Activated naive CD4-positive, alpha-beta T cell treated with anti-CD3 and anti-CD28 coated beads, Interleukin-2, amount 50 U/mL, for 16 hours (primary cell): ENCODE measurements around the gene PDE3B.
A peak's percentile ranks its signal among the peaks of the same experiment; 100 is the strongest.

ENCODE experiments used
- DNase-seq: peaks from one replicate; pipeline ENCODE4 v3.0.0-alpha.2; 2020

The PDE3B gene

DNA sequence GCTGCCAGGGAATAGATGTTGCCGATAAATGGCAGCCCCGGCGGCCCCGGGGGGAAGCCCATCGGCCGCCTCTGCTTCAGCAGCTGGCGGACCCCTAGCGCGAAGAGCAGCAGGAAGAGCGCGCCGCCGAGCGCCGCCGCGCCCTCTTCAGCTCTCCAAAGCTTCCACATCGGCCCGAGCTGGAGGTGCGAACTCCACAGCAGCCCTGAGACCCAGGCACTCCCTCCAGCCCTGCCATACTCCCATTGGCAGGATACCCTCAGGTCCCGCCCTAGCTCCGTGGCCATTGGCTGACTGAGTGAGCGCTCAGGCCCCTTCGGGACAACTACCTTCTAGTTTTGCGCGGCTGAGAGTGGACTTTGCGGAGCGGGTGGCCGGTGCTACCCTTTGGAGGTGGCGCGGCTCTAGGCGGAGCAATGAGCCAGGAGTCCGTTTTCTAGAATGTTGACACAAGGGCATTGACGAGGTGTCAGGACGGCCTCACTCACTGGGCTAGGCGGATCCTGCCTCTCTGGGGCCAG lies 248.5 kb downstream of the PDE3B start, which contains the start of gene CYP2R1:
CYP2R1 (minus strand) TSS at position 196 of the 521 bp plus-strand sequence; CDS start at position 170, 26 bp downstream.
- peak; percentile 90 for DNase-seq

DNA sequence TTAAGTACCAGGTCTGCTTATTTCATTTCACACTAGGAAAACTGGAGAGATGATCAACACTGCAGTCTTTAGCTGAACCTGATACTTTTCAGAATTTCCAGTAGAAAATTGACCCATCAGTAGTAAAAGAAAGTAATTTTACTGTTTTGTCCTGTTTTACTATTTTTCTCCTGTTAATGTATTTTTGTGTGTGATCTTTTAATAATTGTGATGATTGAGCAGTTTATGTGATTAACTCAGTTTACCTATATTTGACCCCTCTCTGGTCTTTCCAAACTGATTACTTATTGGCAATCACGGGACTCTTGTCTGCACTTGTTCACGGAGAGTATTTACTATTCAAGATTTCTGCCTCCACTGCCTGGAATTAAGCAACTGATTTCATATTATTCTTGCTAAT lies 249.0 kb downstream of the PDE3B start:
- DNase-seq, result no peak

DNA sequence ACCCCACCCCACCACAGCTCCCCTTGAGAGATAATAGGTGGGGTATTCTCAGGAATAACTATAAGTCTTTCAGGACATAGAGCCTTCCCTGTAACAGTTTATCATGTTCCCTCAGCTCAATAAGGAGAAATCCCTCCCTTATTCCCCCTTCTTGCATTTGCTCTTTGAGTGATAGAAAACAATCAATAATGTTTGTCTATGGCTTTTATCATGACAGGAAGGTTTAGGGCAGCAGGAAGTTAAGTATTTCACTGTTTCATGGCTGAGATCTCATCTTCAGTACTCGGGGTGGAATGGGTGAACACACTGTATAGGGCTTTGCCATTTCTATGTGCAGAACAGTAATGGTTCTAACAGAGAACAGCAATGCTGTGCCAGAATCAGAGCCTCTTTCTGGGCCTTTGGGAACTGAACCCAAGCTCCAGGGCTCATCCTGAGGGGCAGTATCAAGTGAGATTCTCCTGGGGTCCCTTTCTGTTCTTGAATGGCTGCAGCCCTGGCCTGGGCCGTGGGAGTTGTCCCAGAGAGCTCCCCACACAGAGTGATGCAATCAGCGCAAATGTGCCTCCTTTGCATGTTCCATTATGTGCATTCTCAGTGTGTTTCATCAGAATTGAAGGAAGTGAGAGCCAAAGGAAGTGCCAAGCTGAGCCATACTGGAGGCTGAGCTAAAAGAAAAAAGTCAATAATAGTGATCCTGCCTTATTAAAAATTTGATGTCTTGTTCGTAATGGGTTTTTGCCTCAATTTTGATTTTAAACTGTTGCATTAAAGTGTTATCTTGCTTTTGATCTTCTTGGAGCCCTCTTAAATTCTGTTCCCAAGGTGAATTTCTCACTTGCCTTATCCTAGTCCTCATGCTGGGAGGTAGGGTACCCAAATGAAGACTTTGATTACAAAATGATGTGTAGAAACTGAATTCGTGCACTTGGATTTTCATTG lies 251.3 kb downstream of the PDE3B start:
- peak; percentile 20 for DNase-seq

DNA sequence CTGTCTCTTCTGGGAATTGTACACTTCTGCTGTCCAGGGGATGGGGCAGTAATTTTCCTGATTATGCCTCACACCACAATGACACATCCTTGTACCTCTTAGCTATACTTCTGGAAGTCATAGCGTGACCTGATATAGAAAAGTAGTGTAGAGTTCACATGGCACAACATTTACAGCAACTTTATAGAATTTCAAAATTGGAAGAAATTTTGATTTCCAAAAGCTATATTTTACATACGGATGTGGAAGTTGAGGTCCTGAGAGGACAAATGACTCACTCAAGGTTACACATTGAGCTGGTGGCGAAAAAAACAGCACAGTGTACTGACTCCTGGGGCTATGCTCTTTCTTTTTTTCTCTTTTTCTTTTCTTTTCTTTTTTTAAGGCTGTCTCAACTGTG lies 254.8 kb downstream of the PDE3B start:
- DNase-seq, result no peak

DNA sequence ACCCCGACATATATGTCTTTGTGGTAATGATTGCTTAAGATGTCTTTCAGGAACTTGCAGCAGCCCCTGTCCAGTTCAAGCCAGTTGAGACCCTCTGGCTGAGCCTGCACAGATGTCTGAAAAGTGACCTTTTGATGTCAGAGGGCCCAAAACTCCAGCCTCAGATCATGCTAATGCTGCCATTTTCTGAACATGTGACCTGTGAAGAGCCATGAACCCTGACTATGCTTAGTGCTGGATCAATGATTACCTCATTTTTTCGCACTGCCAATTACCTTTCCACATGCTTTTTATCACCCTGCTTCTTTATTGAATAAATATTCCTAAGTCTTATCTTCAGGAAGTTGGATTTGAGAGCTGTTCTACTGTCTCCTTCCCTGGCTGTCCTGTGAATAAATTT lies 255.3 kb downstream of the PDE3B start:
- no peak for DNase-seq

DNA sequence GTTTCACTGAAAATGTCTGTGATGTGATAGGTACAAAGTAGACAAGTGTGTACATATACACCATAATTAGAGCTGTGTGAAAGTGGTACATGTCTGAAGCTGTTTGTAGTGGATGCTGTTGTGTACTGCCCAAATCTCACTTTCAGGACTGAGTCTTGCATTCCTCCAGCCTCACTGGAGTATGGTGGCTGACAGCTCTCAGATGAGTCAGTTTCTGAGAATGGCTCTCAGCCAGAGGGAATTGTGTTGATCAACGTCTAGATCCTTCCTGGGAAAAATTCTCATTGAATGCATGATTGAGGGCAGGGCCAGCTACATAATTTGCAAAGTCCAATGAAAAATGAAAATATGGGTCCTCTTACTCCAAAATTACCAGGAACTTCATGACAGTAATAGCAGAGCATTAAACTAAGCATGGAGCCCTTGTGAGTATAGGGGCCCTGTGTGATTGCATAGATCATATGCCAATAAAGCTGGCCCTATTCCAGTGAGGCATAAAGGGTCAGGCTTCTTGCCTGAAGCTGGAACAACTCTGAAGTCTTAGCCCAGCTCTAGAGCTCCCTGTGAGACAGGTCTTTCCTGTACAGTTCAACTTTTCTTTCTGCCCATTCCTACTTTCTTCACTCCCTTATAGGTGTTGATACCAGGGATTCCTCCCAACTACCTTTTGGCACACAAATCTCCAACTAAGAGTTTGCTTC lies 259.2 kb downstream of the PDE3B start:
- no peak for DNase-seq

DNA sequence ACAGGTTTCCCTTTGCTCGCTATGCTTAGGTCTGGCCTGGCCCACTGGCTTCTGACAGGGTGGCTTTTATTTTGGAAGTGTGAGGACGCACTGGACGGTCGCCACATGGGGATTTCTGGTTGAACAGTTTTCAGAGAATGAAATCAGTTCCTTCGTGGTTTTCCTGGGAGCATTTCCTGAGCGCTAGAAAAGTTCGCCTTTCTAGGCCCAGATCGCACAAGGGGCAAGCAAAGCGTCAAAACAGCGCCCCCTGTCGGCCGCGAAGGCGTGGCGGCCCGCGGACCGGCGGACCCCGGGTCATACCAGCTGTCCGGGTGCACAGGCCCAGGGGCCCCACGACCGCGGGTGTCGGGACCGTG lies 261.1 kb downstream of the PDE3B start:
- DNase-seq, result peak; percentile 85

DNA sequence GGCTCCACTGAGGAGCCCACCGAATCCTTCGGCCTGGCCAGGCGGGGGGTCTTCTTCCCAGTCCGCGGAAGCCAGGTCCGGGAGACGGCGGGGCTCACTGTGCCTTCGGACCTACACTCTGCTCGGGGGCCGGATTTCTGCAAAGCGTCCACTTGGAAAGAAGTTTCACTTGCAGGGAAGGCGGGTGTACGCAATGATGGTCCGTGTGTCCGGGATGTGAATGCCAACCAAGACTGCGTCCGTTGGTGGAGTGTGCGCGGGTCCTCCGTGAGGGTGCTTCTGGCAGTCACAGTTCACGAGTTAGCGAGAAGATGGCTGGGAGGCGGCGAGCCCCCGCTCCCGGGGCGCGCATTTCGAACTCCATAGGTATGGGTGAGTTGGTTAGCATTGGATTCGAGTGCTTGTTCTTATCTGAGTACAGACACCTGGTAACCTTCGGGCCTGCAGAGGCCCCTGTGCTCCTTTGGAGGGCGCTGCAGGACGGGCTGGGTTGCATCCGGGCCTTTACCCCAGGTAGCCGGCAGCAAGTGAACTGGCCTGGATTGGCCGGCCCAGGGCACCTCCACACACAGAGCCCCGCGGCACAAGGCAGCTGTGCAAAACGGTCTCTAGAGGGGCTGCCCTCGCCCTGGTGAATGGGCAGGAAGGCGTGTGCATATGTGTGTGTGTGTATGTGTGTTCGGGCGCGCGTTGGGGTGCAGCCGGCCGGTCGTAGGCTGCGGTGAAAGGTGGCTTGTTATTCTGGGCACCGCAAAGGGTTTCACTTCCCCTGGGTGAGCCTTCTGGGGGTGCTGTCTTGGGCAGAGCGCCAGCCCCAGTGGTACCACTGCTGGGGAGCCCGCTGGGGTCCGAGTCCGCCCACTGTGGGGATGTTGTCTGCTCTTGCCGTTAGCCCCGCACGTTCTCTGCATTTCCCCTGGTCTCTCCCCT lies 261.8 kb downstream of the PDE3B start:
- DNase-seq, result peak; percentile 72

DNA sequence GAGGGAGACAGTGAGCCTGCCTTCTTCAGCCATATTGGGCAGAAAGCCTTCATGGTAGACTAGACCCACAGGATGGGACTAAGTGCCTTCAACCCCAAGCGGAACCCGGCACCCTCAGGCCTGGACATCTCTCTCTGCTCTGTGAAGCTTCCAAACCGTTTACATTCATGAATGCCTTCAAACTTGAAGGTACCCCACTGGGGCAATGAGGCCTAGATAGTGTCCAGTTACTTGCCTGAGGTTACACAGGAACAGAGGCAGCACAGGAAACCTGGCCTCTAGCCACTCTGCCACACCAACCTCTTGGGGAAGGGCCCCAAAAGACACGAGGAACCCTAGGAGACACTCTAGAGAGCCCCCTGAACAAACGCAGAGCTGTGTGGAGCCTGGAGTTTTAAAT lies 263.0 kb downstream of the PDE3B start:
- DNase-seq, result no peak

DNA sequence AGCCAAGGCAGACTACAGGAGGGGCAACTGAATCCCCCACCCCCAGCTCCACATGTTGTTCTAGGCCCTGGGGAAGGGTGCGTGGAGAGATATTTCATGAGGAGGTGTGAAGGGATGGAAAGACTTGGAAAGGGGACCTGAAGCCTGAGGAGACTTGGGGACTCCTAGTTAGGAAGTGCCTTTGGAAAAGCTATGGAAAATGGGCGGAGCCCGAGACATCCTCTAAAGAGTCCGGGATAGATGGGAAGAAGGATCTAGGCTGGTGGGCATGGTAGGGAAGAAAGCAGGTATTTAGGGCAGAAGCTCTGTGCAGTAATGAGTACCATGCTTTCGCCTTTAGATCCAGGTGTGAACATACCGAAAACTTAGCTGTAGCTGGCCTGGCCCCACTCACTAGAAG lies 263.4 kb downstream of the PDE3B start:
- DNase-seq, result no peak

DNA sequence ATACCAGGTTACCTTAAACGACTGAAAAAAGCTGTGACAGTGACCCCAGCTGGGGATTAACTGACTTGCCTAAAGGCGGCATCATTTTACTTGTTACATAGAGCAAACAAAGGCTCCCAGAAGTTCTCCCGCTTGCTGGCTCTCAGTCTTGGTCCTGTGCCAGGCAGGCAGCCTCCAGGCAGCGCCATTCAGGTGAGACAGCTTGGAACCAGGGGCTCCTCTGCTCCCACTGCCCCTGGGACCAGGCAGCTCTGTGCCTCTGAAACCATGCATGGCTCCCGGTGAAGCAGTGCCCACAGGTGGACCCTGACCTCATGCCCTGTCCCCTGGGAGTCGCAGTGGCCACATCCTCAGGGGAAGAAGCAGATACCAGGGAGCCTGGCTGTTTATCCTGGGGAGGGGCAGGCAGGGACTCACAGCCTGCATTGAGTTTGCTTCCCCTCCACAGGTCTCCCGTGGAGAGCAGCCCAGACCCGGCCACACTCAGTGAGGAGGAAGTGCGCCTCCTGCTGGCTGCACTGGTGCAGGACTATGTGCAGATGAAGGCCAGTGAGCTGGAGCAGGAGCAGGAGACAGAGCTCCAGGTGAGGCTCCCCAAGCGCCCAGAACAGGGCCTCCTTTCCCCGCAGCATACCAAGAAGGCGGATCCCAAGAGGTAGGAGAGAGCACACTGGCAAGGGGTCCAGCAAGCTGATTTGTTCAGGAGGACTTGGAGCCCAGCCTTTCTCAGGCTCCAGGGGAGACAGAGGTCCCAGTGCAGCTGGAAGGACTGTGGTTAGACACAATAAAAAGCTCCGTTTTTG lies 264.0 kb downstream of the PDE3B start:
- peak; percentile 87 for DNase-seq

DNA sequence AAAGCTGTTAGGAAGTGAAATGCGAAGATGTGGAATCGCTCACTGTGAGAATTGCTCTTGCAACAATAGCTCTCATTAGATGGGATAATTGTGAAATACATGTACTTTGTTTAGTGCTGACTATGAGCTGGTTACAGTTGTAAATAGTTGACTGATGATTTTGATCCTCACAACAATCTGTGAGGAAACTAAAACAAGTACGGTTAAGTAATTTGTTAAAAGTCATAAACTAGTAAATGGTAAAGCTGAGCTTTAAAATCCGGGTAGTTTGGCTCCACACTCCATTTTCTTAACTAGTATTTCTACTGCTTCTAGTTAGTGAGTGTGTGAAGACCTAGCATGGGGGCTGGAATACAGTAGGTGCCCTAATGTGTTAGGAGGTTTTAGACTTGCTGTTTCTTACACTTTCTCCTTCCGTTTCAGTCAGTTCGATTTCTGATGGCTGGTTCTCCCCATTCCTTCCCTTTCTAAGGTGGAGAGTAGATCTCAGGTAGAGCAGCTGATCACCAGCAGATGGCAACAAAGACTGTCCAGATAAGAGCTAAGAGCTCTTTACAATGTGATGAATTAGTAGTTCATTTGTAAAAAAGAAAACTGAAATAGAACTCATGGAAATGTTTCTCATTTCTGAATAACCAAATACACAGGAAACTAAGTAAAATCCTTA lies 264.7 kb downstream of the PDE3B start:
- DNase-seq, result peak; percentile 26

DNA sequence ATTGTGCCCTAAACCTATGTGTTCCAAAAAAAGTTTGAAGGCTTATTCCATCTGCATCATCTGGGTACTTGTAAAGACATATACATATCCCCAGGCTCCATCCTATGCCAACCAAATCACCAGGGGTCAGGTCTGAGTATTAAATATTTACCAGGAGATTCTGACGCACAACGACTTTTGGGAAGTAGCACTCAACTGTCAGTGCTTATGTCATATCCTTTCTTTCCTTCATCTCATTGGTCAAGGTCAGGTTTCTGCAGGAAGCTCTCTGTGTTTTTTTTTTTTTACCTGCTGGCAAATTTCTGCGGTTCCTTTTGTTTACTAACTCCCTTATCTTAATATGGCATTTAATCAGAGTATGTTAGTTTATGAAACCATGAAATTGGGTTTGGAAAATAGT lies 270.9 kb downstream of the PDE3B start:
- no peak for DNase-seq

DNA sequence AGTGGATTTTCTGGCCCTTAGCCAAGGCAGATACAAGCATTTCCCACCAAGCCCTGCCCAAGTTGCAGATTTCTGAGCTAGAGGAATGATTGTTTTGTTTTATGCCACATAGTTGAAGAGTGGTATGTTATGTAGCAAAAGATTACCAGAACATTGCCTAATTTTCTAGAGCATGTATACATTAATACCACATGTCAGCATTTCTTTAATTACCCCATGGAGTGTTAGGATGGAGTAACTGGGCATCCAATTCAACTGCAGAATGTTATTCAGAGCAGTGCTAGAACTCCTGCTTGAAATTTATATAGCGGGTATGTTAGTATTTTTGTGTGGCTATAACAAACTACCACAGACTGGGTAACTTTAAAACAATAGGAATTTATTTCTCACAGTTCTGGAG lies 272.8 kb downstream of the PDE3B start:
- no peak for DNase-seq
